Measurements from ENCODE around the gene RPL10A.

Gene RPL10A

GRCh38 chr6:35449287-35449881, 18.8 kb upstream of the RPL10A start:
- peak; percentile 41 for DNase-seq

- no peak for DNase-seq
Measured at GRCh38 chr6:35451354-35452182, 16.6 kb upstream of the RPL10A start.

- DNase-seq = peak; percentile 92
Measured at GRCh38 chr6:35452183-35453090, 15.8 kb upstream of the RPL10A start, which contains the start of gene FANCE. Gene FANCE, plus strand, starts transcription at chr6:35452338. Its CDS starts 208 bp downstream, at chr6:35452546.

DNA sequence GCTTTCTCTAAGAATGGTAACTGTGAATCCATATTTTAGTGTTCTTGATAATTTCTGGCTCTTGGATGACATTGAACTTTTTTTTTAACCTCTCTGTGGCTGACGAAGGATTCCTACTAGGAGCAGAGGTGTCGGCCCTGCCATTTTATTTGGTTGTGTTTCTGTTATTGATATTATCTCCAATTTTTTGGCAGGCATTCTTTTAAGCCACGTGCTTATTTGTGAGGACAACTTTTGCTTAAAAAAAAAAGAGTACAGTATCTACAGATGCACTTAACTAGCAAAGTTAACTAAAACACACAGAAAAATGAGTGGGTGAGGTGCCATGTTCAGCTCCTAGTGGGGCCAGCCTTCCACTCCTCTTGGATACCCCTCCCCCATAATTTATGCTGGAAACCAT, 15.0 kb upstream of the RPL10A start:
- no peak for DNase-seq

- no peak for DNase-seq
Measured at GRCh38 chr6:35454391-35455110, 13.7 kb upstream of the RPL10A start.

- no peak for DNase-seq
Measured at GRCh38 chr6:35457907-35458306, 10.3 kb upstream of the RPL10A start.

- no peak for DNase-seq
Measured at GRCh38 chr6:35461270-35461669, 6.9 kb upstream of the RPL10A start.

DNA sequence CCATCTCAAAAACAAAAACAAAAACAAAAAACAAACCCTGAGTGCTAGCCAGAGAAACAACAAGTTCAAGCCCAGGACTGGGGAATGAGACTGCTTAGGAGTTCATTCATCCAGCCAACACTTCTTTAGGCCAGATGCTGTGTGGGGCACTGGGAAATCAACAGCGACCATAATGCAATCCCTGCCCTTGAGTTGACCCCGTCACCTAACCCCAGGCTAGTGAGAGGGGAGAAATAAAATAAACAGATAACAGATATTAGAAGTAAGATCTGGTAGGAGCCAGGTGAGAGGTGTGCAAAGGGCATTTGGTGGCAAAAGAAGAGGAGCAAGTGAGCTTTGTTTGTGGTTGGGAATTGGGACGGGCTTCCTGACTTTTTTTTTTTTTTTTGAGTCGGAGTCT, 4.9 kb upstream of the RPL10A start:
- no peak for DNase-seq

DNA sequence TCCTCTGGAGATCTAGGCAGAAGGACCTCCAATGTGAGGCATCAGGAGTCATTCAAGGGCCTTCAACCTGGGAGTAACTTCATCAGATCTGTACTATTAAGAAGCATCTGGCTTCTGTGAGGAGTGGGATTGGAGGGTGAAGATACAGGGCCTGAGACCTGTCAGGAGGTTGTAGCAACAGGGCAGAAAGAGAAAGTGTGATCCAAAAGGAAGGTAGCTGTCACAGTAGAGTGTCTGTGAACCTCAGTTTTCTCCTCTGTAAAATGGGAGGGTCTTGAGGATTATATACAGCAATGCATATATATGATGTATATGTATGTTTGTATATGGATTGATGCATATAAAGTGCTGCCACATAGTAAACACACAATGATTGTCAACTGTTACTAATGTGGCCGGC, 2.6 kb upstream of the RPL10A start:
- no peak for DNase-seq

- DNase-seq = no peak
Measured at GRCh38 chr6:35468980-35469750, 964 bp downstream of the RPL10A start.

GRCh38 chr6:35469751-35470662, 1.8 kb downstream of the RPL10A start:
- DNase-seq = no peak

GRCh38 chr6:35470663-35471120, 2.5 kb downstream of the RPL10A start:
- DNase-seq = no peak

DNA sequence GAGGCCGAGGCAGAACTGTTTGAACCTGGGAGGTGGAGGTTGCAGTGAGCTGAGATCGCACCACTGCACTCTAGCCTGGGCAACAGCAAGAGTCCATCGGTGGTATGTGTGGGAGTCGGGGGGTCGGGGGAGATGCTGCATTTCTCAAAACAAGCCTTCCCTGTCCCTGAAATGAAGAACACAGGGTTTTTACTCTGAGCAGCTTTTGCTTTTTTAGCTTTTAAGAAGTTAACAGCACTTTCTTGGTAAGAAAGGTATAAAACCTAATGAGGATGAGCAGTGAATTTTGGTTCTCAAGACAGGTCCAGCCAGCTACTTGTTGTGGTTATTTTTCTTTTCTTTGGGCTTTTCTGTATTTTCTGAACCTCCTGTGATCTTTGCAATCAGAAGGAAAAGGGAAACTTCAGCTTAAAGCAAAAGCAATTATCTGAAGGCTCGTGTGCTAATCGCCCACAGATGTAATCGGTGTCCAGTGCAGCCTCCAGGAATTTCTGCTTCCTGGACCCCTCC, 3.7 kb downstream of the RPL10A start:
- DNase-seq = no peak

- no peak for DNase-seq
Measured at GRCh38 chr6:35473075-35473849, 5.1 kb downstream of the RPL10A start.

DNA sequence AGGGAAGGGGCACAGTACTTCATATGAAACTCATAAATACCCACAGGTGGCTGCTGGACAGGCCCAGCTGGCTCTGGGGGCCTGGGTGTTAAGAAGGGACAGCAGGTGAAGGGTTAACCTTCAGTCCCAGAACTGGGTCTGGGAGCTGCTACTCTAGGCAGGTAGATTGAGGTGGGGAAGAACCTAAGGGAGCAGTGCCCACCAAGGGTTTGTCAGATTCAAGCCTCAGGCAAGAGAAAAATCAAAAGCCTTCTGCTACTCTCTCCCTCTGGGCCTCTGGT, 5.6 kb downstream of the RPL10A start:
- no peak for DNase-seq

DNA sequence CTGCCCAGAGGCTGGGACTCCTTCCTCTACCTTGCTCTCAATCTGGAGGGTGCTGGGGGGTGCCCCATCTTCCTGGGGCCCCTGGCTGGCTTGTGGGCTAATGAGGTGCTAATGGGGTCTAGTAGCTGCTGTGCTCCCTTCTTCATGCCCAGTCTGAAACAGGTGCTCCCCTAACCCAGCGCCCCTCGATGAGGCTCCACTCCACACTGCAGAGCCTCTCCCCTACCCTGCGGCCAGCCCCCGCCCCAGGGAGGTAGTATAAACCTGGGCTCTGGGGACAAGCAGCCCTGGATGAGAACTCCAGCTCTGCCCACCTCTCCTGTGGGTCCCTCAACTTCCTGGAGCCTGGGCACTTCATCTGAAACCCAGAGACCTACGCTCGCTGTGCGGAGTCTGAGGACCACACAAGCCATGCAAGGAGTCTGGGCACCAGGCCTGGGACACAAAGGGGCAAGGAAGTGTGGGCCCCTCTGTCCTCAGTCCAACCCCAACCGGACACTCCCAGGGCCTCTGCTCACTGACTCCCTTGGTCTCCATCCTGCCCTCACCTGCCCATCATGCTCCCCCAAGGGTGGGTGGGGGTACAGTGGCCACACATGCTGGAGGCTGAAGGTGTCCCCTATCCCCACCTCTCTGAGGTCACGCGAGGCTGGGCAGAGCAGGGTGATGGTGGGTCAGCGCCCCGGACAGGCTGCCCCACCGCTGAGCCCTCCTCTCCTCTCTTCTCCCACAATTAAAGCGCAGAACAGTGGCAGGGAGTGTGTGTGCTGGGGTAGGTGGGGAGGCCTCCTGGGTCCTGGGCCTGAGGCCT, 6.1 kb downstream of the RPL10A start:
- no peak for DNase-seq

GRCh38 chr6:35474942-35475570, 6.9 kb downstream of the RPL10A start:
- no peak for DNase-seq

GRCh38 chr6:35475573-35475972, 7.4 kb downstream of the RPL10A start:
- DNase-seq = no peak
